AG09309 (cell line): ENCODE measurements around the gene RASGRP3.
A peak's percentile ranks its signal among the peaks of the same experiment; 100 is the strongest.

Experiments used
- DNase-seq: peaks from one replicate; pipeline ENCODE4 v3.0.0-alpha.2; 2010; ENCODE audit warnings: low read depth
- H3K4me3 ChIP-seq: 2 replicates; pipeline ENCODE4 v1.5.1; 2011; ENCODE audit warnings: mild to moderate bottlenecking, low read depth, low read length, moderate library complexity; ENCODE audit not compliant: control insufficient read depth
- TF ChIP-seq, protein P1 (sequence below): IDR thresholded peaks from 2 replicates; pipeline ENCODE4 v1.5.1; 2011; ENCODE audit warnings: mild to moderate bottlenecking, low read depth, low read length, inconsistent platforms; ENCODE audit not compliant: insufficient read depth, control insufficient read depth; ENCODE audit errors: missing control alignments

RASGRP3 gene

DNA sequence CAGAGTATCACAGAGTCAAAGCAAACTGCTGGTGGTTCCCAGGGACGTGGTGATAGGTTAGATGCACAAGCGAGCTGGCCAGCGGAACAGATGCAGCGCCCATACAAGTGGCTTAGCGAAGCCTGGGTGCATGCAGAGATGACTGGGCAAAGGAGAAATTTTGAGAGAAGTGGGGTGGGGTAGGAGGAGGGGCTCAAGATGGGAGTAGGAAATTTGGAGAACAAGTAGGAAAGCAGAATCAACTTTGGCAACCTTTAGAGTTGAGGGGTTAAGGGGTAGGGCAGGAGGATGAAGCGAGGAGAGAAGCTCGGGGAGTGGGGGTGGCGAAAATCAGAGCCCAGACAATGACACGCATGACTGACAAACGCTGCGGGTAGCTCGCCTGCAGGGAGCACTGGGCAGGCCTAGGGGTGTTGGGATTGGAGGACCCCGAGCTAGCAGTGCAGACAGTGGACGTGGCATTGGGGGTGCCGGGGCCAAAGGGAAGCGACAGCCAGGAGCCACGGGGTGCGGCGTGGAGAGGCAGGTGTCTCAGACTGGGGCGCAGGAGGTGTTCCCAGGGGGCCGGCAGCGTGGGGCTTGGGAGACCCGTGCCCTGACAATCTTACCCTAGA is 122.2 kb downstream of the RASGRP3 start:
- TF ChIP-seq, protein P1, sequence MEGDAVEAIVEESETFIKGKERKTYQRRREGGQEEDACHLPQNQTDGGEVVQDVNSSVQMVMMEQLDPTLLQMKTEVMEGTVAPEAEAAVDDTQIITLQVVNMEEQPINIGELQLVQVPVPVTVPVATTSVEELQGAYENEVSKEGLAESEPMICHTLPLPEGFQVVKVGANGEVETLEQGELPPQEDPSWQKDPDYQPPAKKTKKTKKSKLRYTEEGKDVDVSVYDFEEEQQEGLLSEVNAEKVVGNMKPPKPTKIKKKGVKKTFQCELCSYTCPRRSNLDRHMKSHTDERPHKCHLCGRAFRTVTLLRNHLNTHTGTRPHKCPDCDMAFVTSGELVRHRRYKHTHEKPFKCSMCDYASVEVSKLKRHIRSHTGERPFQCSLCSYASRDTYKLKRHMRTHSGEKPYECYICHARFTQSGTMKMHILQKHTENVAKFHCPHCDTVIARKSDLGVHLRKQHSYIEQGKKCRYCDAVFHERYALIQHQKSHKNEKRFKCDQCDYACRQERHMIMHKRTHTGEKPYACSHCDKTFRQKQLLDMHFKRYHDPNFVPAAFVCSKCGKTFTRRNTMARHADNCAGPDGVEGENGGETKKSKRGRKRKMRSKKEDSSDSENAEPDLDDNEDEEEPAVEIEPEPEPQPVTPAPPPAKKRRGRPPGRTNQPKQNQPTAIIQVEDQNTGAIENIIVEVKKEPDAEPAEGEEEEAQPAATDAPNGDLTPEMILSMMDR, result no peak
- DNase-seq, result no peak

DNA sequence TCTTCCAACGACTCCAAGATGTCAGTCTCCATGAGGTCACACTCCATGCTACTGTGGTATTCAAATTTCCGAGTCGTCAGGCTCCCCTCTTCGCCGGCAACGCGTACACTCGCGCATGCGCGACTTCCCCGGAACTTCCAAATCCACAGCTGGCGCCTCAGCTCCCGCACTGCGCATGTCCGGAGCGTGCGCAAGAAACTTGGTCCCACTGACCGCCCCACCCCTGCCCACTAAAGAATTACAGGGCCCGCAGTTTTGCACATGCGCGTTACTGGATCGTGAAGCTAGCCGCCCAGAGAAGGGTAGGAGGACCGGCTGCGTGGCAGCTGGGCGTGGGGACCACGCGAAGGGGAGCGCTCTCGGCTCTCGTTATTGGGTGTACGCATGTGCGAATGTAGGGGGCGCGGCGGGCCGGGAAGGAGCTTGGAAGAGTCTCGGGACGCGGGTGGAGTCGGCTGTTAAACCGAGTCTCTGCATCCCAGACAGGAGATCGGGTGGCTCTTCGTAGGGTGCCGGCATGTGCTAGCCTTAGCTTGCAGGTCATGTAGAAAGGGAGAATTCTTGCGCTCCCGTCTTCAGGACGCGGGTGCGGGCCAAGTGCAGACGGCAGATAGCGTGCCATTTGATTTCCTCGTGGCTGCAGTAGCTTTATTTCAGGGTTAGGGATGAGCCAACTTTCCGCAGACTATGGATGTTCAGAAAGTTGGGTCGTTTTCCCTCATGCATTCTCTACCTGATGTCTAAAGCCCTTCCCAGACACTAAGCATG is 122.9 kb downstream of the RASGRP3 start, which contains the start of gene FAM98A:
TSS of gene FAM98A (minus strand) at position 125 of the 768 bp plus-strand sequence. CDS start at position 47, 78 bp downstream.
- TF ChIP-seq, protein P1, result no peak
- DNase-seq, result peak; percentile 97
- H3K4me3 ChIP-seq, result peak within 1 kb of the TSS; percentile 86

More for the DNA sequence above, 122.2 kb downstream of the RASGRP3 start:
- H3K4me3 ChIP-seq, result peak overlapping the region; percentile 86

DNA sequence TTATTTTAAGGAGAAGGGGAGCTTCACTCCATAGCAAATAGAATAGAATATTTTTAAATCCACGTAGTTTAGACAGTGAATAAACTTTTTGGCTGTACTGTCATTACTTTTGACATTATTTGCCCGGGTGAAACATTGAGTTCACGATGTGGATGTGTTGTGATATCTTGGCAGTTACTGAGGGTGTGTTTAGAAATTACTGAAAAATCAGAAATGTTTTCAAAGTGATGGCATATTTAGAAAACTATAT is 123.4 kb downstream of the RASGRP3 start:
- DNase-seq, result no peak
- H3K4me3 ChIP-seq, result peak overlapping the region; percentile 86
- TF ChIP-seq, protein P1, result no peak

DNA sequence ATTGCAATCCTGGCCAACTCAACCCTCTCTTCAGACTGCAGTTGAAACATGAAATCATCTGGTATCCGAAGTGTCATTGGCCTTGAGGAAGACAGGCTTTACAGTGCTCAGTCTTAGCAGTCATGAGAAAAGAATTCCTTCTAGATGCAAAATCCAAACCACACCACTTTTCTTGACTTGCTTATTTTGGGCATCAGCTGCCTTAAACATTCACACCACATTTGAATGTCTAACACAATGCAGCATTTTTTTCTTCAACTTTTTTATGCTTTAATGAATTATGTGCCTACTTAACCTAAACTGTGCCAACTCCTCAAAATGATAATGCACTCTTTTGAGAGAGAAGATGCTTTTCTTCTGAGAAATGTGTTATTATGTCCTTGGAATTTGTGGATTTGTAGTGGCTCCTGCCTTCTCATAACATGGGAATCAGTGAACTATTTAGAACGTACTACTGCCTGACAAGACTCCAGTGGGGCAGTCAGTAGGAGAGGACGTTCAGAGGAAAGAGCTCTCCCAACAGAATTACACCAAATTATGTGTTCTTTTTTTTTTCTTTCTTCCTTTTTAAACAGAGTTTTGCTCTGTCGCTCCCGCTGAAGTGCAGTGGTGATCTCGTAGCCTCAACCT is 125.9 kb downstream of the RASGRP3 start:
- DNase-seq, result no peak
- no peak overlapping the region for H3K4me3 ChIP-seq
- TF ChIP-seq, protein P1, result no peak

DNA sequence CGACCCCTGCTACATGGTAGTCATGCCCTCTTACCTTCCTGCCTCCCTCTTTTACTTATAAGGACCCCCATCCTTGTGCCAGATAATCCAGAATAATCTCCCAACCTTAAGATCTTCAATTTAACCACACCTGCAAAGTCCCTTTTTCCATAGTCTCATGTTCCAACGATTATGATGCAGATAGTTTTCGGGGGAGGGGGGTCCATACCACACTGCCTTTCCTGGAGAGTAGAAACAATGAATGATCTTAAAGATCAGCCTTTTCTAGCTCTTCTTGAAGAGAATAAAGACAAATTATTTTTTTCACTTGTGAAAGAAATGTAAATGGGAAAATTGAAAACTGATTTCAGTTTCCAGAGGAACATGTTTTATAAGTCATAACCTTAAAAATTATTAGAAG is 127.0 kb downstream of the RASGRP3 start:
- TF ChIP-seq, protein P1, result no peak
- DNase-seq, result no peak
- no peak overlapping the region for H3K4me3 ChIP-seq

DNA sequence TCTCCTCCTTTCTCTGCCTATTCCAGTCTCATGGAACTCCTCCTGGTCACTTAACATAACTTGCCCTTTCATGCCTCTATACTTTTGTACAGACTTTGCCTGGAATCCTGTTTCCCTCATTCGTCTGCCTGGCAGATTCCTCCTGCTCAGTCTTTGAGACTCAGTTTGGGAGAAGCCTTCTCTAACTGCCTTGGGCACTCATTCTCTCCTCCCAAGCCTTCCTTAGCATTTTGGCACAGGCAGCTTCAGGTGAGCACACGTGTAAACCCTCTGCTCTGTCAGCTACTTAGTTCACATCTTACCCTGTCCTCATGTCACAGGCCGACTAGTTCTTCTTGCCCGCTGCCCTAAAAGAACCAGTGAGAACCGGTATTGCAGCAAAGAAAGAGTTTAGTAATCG is 128.6 kb downstream of the RASGRP3 start:
- no peak overlapping the region for H3K4me3 ChIP-seq
- TF ChIP-seq, protein P1, result no peak
- DNase-seq, result no peak
